SIG-M5 treated with dmso at 0.1 percent for 504 hours (cell line): ENCODE measurements around the gene DDX1.
"Not testable (repeated sequence)": the region's sequence is repeated elsewhere in the genome, so short reads cannot be mapped to it uniquely, and the experiment has no call there.

Experiments used
- DNase-seq: peaks from one replicate; lab custom pipeline; 2025; ENCODE audit not compliant: unreplicated experiment; lab: John Stamatoyannopoulos, UW

Gene DDX1

DNA sequence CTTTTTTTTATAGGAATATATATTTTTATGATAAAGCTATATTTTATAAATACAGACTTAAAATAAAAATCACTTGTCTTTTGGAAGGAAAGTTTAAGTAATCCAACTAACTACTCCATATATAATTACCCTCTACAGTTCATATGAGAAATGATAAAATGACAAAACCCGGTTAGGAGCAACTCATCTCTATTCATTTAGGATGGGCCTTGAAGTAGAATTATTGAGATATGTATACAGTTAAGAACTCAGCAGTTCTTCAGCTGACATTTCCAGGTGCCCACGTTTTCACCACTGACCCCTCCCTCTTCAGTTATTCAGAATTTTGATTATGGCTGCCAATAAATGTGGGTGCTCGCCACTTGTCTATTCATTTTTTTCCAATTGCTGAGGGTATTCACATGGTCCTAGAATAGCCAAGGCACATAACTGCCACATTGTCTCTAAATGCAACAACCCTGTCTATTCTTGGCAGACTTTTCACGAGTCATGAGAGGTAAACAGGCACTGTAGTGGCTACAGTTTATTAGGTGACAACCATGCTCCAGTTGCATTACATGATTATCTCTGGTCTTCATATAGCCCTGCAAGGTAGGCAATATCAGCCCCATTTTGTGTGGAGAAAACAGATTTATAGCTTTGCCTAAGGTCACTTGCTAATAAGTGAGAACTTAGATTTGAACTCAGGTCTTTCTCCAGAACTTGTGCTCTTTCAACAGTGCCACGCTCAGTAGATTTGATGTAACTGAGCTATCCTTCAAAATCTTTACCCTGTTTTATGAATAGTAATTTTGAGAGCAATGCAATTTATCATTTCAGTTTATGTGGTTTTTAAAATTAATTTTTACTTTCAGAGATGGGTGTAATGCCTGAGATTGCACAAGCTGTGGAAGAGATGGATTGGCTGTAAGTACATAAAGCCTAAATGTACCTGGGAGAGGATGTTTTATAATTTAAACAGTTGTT lies 2.9 kb downstream of the DDX1 start:
- no peak for DNase-seq

DNA sequence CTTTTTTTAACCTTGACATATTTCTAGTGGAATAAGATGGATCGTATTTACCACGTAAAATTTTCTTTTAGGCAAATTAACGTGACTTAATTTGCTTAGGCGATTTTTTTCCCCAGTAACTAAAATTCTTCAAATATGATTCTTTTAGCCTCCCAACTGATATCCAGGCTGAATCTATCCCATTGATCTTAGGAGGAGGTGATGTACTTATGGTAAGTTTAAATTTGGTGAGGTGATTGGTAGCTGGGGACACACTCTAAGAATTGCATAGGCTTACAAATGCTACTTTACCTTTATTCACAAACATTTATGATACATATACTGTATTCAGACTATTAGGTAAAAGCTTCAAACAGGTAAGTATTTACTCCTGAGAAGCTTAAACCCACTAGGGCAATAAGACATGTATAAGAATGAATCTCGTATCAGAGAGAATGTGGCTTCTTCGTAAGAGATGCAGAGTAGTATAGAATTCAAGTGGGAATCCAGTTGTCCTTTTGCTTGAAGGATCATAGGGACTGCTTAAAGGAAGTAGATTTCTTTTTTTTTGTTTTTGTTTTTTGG lies 3.8 kb downstream of the DDX1 start:
- DNase-seq = no peak

DNA sequence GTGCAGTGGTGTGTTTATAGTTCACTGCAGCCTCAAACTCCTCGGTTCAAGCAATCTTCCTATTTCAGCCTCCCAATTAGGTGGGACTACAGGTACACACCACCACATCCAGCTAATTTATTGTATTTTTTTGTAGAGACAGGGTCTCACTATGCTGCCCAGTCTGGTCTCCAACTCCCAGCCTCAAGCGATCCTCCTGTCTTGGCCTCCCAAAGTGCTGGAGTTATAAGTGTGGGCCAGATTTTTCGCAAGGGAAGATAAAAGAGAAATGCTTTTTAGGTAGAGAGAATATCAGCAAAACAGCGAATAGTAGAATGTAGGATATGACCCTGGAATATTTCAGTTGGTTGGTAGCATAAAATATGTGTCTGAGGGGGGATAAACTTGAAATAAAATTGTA lies 4.3 kb downstream of the DDX1 start:
- DNase-seq = no peak

DNA sequence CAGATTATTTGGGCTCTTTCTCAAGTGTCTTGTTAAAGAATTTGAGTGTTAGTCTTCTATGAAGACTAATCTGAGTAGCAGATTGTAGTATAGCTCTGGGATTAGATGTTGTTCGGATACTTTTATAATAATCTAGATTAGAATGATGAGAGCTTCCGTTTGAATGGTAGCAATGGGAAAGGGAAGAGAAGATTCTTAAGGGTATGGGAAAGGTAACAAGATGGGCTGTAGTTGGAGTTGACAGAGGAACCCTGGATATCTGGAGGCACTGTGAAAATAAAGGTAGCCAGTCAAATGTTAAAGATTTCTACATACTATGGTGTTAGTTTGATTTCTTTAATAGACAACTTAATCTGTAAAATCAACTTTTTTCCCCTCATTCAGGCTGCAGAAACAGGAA lies 4.7 kb downstream of the DDX1 start:
- DNase-seq = no peak

DNA sequence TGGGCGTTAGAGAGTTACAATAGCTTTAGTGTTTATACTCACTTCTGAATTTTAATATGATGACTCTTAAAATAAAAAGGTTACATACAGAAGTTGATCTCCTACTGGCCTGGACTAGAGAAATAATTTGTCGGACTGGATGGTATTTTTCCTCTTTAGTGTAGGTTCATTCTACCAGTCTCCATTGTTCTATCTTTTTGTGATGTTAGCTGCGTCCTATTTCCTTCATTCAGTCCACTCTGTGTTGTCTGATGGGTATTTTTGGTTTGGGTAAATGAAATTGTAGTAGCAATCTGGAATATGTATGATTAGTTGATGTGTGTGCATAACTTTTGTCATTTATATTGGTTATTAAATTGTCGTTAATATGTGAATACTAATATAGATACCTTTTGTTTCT lies 5.3 kb downstream of the DDX1 start:
- DNase-seq = no peak

DNA sequence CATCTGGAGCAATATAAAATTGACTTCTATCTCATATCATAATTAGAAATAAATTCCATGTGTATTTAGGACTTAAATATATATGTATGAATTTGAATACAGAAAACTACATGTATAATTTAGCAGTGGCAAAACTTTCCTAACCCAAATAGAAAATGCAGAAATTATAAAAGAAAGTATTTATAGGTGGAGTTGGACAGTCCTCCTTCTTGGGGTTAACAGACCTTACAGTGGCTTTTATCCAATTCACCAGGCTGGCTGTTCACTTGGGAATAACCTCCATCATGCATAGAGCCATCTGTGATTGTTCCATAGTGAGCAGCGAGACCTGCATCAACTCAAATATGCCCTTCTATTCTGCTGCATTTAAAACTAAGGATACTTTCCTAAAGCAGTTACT lies 8.3 kb downstream of the DDX1 start:
- no peak for DNase-seq

DNA sequence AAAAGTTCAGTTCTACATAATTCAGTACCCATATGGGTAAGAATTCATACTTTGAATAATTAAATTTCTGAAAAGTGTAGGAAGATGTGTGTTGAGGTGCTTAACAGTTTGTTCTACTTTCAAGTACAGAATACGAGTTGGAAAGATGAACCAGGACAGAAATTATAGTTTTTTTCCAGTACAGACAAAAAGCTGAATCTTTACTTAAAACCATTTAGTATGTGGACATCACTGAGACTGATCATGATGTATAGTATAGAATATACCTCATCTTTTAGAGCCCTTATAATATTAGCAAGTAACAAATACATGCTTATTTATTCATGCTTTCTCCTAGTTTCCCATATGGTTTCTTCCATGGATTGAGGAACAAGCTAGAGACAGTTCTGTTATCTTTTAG lies 10.0 kb downstream of the DDX1 start:
- DNase-seq = no peak

DNA sequence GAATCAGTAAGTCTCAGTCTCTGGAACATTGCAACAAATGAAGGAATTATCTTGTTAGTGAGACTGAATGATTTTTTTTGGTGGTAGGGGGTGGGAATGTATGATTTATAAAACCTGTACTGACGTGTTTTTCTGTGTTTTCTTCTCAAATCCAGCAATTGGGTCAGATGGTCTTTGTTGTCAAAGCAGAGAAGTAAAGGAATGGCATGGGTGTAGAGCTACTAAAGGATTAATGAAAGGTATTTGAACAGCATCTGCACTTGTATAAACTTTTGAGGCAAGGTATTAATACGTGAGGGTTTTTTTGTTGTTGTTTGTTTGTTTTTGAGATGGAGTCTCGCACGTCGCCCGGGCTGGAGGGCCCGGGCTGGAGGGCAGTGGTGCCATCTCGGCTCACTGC lies 10.7 kb downstream of the DDX1 start:
- no peak for DNase-seq

DNA sequence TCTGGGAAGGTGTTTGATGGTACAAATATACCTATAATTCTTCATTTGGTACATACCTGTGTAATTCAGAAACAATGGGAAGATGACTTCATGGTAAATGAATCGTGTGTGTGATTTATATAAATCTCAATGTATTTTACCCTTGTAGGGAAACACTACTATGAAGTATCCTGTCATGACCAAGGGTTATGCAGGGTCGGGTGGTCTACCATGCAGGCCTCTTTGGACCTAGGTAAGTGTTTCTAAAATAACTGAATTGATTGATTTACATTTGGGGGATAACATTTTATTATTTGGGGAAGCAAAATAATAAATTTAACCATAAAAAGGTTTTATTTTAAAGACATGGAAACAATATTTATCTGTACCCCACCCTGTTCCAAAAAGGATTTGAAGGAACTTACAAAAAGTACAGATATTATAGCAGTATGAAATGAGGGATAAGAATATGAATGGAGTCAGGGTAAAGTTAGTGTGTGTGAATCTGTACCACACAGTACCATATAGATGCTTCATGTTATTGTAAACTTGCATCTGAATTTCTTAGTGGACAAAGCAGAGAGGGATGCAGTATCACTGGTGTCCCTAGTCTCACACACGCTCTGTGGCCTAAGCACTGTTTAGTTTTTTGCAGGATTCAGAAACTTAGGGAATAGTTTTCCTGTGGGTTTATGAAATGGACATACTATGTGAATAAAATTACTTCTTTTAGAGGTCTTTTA lies 11.5 kb downstream of the DDX1 start:
- no peak for DNase-seq

DNA sequence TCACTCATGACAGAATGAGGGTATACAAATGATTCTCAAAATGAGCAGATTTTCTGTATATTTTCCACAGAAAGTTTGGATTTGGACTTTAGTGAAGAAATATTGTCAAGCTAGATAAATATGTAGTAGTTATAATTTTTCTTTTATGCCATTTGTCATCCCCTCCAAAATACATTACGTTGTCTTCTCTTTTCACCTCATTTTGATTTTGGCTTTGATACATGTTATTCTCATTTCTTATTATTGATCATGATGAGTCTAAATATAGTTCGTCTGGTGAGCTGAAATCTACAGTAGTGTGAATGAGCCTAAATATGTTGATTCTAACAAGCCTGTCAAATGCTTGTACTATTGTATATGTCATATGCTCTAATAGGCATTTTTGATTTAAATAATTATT lies 12.3 kb downstream of the DDX1 start:
- DNase-seq = no peak

DNA sequence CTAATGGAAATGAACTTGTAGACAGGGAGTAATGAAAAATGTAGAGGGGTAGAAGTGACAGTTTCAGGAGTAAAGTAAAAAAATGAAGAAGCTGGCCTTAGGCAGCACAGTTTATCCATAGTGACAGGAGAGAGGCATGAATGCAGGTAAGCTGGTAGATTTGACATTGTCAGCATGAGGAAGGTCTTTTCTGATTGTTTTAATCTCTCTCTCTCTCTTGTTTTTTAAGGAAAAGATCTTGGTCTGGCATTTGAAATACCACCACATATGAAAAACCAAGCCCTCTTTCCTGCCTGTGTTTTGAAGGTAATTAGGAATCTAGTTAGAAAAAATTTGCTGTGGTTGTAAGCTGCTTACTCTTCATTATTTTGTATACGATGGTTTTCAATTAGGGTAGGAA lies 14.1 kb downstream of the DDX1 start:
- DNase-seq = no peak

DNA sequence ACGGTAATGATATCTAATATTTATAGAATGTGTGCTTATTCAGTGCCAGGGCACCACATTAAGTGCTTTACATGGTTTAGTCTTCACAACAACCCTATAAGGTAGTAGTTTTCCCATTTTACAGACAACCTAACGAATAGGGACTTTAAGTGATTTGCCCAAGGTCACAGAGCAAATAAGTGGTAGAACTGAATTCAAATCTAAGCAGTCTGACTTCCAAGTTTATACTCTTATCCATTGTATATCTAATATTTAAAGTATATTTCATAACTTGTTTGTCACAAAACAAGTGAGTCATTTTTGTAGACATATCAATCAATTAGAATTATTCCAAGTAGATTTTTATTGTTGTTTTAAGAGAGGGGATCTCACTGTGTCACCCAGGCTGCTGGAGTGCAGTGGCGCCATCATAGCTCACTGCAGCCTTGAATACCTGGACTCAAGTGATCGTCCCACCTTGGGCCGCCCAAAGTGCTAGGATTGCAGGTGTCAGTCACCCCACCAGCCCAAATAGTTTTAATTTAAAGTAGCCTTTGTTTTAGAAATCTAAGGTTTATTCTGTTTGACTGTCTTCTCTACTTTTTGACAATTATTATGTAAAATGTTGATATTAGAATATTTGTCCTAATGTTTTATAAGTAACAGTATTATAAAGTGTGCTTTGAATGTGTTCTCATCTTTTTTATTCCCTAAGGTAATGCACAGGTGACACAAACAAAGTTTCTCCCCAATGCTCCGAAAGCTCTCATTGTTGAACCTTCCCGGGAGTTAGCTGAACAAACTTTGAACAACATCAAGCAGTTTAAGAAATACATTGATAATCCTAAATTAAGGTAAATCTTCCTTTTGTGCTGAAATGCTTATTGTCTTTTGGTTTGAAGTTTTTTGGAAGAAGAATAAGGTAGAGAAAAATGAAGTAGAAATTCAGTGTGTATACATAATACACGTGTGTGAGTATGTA lies 15.1 kb downstream of the DDX1 start:
- DNase-seq = no peak

DNA sequence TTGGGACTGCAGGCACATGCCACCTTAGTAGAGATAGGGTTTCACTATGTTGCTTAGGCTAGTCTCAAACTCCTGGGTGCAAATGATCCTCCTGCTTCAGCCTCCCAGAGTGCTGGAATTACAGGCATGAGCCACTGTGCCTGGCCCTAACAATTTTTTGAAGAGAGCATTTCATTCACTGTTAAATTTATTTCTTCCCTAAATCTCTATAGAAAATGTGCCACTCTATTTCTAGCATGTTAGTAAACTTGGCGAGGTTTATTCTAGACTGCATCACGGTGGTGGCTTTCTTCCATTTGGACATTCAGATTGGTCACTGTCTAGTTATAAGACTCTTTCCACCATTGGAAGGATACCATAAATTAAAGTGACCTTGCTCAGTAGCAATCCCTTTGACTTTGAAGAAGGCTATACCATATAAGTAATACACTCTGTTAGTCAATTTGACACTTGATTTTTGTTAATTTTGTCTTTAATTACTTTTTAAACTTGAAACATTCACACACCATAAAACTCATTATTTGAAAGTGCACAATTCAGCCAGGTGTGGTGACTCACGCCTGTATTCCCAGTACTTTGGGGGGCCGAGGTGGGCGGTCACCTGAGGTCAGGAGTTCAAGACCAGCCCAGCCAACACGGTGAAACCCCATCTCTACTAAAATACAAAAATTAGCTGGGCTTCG lies 16.2 kb downstream of the DDX1 start:
- DNase-seq = no peak

DNA sequence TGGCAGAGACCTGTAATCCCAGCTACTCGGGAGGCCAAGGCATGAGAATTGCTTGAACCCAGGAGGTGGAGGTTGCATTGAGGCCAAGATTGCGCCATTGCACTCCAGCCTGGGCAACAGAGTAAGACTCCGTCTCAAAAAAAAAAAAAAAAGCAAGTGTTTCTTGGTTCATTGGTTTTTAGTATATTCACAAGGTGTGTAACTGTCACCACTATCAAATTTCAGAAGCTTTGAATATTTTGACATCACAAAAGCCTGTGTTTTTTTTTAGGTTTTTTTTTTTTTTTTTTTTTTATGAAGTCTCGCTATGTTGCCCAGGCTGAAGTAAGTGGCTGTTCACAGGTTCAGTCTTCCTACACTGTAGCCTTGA lies 16.7 kb downstream of the DDX1 start:
- no peak for DNase-seq

DNA sequence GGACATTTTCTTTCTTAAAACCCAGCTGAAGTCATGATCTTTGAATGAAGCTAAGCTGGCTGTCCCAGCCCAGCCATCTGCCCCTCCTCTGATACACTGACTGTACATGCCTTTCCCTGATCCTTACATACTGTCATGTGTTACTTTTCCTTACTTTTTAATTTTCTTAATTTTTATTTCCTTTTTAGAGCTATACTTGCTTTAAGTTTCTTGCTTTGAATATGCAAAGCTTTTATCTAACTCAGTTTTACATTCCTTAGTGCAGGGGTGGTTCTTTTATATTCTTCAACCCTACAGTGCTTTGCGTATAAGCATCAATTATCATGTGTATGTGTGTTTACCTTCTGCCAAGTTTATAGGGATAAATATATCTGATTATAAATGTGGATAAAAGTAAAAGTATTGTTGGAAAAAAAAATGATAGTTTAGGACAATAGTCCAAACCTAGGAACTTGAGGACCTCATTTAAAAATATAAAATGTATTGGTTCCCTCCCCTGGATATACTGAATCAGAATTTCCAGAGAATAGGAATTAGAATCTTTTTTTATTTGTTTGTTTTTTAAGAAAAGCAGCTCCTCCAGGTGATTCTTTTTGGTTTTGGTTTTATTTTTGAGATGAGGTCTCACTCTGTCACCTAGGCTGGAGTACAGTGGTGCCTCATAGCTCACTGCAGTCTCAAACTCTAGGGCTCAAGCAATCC lies 17.8 kb downstream of the DDX1 start:
- DNase-seq = no peak

DNA sequence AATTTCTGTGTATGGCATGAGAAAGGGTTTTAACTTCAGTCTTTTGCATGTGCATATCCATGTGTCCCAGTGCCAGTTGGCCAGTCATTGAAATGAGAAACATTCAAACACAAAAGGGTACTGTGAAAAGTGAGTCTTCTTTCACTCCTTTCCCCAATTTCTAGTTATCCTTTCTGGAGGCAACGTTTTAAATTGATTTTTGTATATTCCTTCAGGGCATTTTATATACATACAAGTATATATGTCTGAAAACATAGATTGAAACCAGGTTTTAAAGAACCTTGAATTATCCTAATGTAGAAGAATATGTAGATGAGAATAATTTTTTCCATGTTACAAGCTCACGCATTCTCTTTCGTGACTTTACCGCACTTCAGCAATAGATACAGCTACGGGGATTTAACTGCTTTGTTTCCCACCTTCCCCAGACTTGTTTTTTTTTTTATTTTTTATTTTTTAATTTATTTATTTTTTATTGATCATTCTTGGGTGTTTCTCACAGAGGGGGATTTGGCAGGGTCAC lies 18.8 kb downstream of the DDX1 start:
- DNase-seq = no peak

DNA sequence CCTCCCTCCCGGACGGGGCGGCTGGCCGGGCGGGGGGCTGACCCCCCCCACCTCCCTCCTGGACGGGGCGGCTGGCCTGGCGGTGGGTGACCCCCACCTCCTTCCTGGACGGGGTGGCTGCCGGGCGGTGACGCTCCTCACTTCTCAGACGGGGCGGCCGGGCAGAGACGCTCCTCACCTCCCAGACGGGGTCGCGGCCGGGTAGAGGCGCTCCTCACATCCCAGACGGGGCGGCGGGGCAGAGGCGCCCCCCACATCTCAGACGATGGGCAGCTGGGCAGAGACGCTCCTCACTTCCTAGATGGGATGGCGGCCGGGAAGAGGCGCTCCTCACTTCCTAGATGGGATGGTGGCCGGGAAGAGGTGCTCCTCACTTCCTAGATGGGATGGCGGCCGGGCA lies 20.4 kb downstream of the DDX1 start:
- not testable (repeated sequence) for DNase-seq

DNA sequence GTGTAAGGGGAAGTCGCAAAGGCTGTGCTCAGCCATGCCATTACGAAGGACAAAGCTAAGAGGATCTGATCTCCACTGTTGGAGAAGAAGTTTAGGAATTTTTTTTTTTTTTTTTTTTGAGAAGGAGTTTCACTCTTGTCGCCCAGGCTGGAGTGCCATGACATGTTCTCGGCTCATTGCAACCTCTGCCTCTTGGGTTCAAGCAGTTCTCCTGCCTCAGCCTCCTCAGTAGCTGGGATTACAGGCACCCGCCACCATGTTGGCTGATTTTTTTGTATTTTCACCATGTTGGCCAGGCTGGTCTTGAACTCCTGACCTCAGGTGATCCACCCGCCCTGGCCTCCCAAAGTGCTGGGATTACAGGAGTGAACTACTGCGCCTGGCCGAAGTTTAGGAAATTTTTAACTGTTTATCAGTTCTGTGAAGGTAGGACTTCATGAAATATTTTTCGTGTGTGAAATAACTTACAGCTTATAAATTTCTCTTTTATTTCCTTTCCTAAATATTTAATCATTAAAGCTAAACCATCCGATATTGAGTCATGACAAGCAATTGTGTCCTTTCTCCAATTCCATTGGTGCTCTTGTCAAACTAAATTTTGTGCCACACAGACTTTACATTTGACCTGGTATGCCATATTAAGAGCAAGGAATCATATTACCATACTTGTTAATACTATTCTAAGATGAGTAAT lies 22.2 kb downstream of the DDX1 start:
- DNase-seq = no peak
